A673 (cell line): ENCODE data around the gene PARP9. TPM values are rescaled to one million over a fixed set of nuclear protein-coding genes. Genes with fewer than 3 reads are reported as not detected.

ENCODE experiments used
- BruUV-seq: library from RNA; stranded (reverse); fragments of 400-500 nt; replicated peaks from 2 replicates; lab custom pipeline; 2021; lab: Mats Ljungman, UMichigan
- CTCF ChIA-PET: fragments of 300-600 bp; sonication (Branson Sonifier 250); formaldehyde crosslinking; loops from one replicate; lab custom pipeline; 2022; ENCODE audit warnings: antibody characterized with exemption; lab: Charles Lee
- POLR2A ChIA-PET: fragments of 300-600 bp; sonication (Branson Sonifier 250); formaldehyde crosslinking; loops from one replicate; lab custom pipeline; 2022; ENCODE audit warnings: antibody characterized with exemption; ENCODE audit not compliant: low non-redundant PET; lab: Charles Lee
- DNase-seq: peaks from one replicate; pipeline ENCODE4 v3.0.0-alpha.2; 2015; ENCODE audit warnings: low spot score
- H3K27ac ChIP-seq: fragments of 200-600 bp; sonication (generic); 2 replicates; pipeline ENCODE4 v1.5.1; 2016; ENCODE audit warnings: mixed run types, low read depth, mild to moderate bottlenecking, mixed read lengths, antibody characterized with exemption, low read length; ENCODE audit not compliant: poor library complexity, severe bottlenecking
- H3K27me3 ChIP-seq: fragments of 200-600 bp; sonication (generic); replicated peaks from 2 replicates; pipeline ENCODE4 v1.6.1; 2017; ENCODE audit warnings: mixed run types, low read depth, mild to moderate bottlenecking, mixed read lengths, antibody characterized with exemption, low read length; ENCODE audit not compliant: insufficient read depth, poor library complexity
- H3K36me3 ChIP-seq: fragments of 200-600 bp; sonication (generic); 2 replicates; pipeline ENCODE4 v1.6.1; 2016; ENCODE audit warnings: mixed run types, mild to moderate bottlenecking, mixed read lengths, antibody characterized with exemption, low read length; ENCODE audit not compliant: insufficient read depth, poor library complexity, severe bottlenecking
- H3K4me1 ChIP-seq: fragments of 200-600 bp; sonication (generic); 2 replicates; pipeline ENCODE4 v1.6.1; 2017; ENCODE audit warnings: mixed run types, mild to moderate bottlenecking, mixed read lengths, antibody characterized with exemption, low read length; ENCODE audit not compliant: insufficient read depth, poor library complexity, severe bottlenecking
- H3K4me3 ChIP-seq: fragments of 200-600 bp; sonication (generic); 2 replicates; pipeline ENCODE4 v1.5.1; 2016; ENCODE audit warnings: low read depth, mixed run types, mild to moderate bottlenecking, mixed read lengths, low read length; ENCODE audit not compliant: poor library complexity, severe bottlenecking
- H3K9me3 ChIP-seq: fragments of 200-600 bp; sonication (generic); 2 replicates; pipeline ENCODE4 v1.6.1; 2016; ENCODE audit warnings: mixed run types, low read depth, mild to moderate bottlenecking, mixed read lengths, antibody characterized with exemption, low read length; ENCODE audit not compliant: poor library complexity, severe bottlenecking
- CTCF ChIP-seq: fragments of 300-800, 200-600 bp; sonication (generic); conservative IDR thresholded peaks from 2 replicates; pipeline ENCODE4 v1.5.1; 2017; ENCODE audit warnings: low read depth, mild to moderate bottlenecking, antibody characterized with exemption, low read length, moderate library complexity, mixed read lengths
- EZH2 ChIP-seq: fragments of 200-600 bp; sonication (generic); IDR thresholded peaks from 2 replicates; pipeline ENCODE4 v1.6.1; 2017; ENCODE audit warnings: borderline replicate concordance, low read depth, mild to moderate bottlenecking, mixed read lengths, antibody characterized with exemption, low read length; ENCODE audit not compliant: poor library complexity, severe bottlenecking
- intact Hi-C: fragments of 100-400 bp; cut with micrococcal nuclease; formaldehyde crosslinking; loops from one replicate; pipeline ENCODE4 v1.10.0; 2022; ENCODE audit not compliant: unreplicated experiment
- total RNA-seq: library from RNA; stranded (reverse); gene quantifications from 2 replicates; pipeline ENCODE4 v1.2.3, GENCODE V29; 2021

Gene PARP9
- total RNA-seq, 1 experiment from 2014 or later = 10.6 TPM

- DNase-seq = no peak
- BruUV-seq = no TSS peak
- H3K4me1 ChIP-seq = no peaks in the 10 kb centered on the region
- POLR2A ChIA-PET = no interaction called here
- intact Hi-C loops = no loop called here
- TF ChIP-seq EZH2 (no peak), CTCF (no peak)
- H3K4me3 ChIP-seq = no peak overlapping the region
- H3K9me3 ChIP-seq = peaks cover 17% of the 10 kb centered on the region
- H3K27ac ChIP-seq = no peak overlapping the region
- no peaks in the 10 kb centered on the region for H3K27me3 ChIP-seq
- H3K36me3 ChIP-seq = no peaks in the 10 kb centered on the region
- CTCF ChIA-PET = no interaction called here
Observed at GRCh38 chr3:122582390-122582789, 18.3 kb upstream of the PARP9 start.

- DNase-seq = no peak
- Histone ChIP-seq H3K4me3 (no peak overlapping the region), H3K4me1 (no peaks in the 10 kb centered on the region), H3K9me3 (peaks cover 17% of the 10 kb centered on the region), H3K36me3 (no peaks in the 10 kb centered on the region), H3K27ac (no peak overlapping the region), H3K27me3 (no peaks in the 10 kb centered on the region)
- no TSS peak for BruUV-seq
- CTCF ChIA-PET = no interaction called here
- POLR2A ChIA-PET = no interaction called here
- TF ChIP-seq EZH2 (no peak), CTCF (no peak)
- intact Hi-C loops = no loop called here
Observed at GRCh38 chr3:122581622-122582021, 17.5 kb upstream of the PARP9 start.

- Histone ChIP-seq H3K9me3 (peaks cover 17% of the 10 kb centered on the region), H3K4me3 (no peak overlapping the region), H3K27ac (no peak overlapping the region), H3K27me3 (no peaks in the 10 kb centered on the region), H3K4me1 (no peaks in the 10 kb centered on the region), H3K36me3 (no peaks in the 10 kb centered on the region)
- intact Hi-C loops = no loop called here
- POLR2A ChIA-PET = no interaction called here
- CTCF ChIA-PET = no interaction called here
- DNase-seq = no peak
- no TSS peak for BruUV-seq
- TF ChIP-seq EZH2 (no peak), CTCF (no peak)
Observed at GRCh38 chr3:122580470-122580869, 16.4 kb upstream of the PARP9 start.
